OCI-LY7 (cell line): Measurements from ENCODE around the gene LBP. TPM values are rescaled to one million over a fixed set of nuclear protein-coding genes. Genes with fewer than 3 reads are reported as not detected.

Source experiments
- BruUV-seq: library from RNA; stranded (reverse); fragments of 400-500 nt; replicated peaks from 2 replicates; lab custom pipeline; 2021; lab: Mats Ljungman, UMichigan
- CTCF ChIA-PET: fragments of 300-600 bp; sonication (Branson Sonifier 250); formaldehyde crosslinking; loops from one replicate; lab custom pipeline; 2022; ENCODE audit warnings: antibody characterized with exemption; ENCODE audit not compliant: unreplicated experiment; lab: Charles Lee
- POLR2A ChIA-PET: fragments of 300-600 bp; sonication (Branson Sonifier 250); formaldehyde crosslinking; loops from one replicate; lab custom pipeline; 2022; ENCODE audit warnings: antibody characterized with exemption; lab: Charles Lee
- DNase-seq: peaks from one replicate; pipeline ENCODE4 v3.0.0-alpha.2; 2015; ENCODE audit warnings: low spot score
- H2AFZ ChIP-seq: fragments of 200-600 bp; sonication (generic), shearing (Covaris generic); 2 replicates; pipeline ENCODE4 v1.6.1; 2014; ENCODE audit warnings: mild to moderate bottlenecking, antibody characterized with exemption, low read length, moderate library complexity
- H3K27ac ChIP-seq: fragments of 200-600 bp; sonication (generic); 2 replicates; pipeline ENCODE4 v1.5.1; 2014; ENCODE audit warnings: mixed run types, low read depth, mild to moderate bottlenecking, moderate library complexity, low read length, inconsistent platforms; ENCODE audit not compliant: poor library complexity, severe bottlenecking
- H3K36me3 ChIP-seq: fragments of 200-600 bp; sonication (generic); 2 replicates; pipeline ENCODE4 v1.6.1; 2014; ENCODE audit warnings: mild to moderate bottlenecking, antibody characterized with exemption, low read length, moderate library complexity, mixed read lengths; ENCODE audit not compliant: insufficient read depth
- H3K4me1 ChIP-seq: fragments of 200-600 bp; sonication (generic); 2 replicates; pipeline ENCODE4 v1.5.1; 2014; ENCODE audit warnings: mild to moderate bottlenecking, low read length; ENCODE audit not compliant: insufficient read depth, poor library complexity, severe bottlenecking
- H3K4me2 ChIP-seq: fragments of 200-600 bp; sonication (generic); 2 replicates; pipeline ENCODE4 v1.6.1; 2014; ENCODE audit warnings: mild to moderate bottlenecking, low read length
- H3K4me3 ChIP-seq: fragments of 200-600 bp; sonication (generic); 2 replicates; pipeline ENCODE4 v1.5.1; 2014; ENCODE audit warnings: mild to moderate bottlenecking, low read depth, low read length; ENCODE audit not compliant: poor library complexity, severe bottlenecking
- H3K79me2 ChIP-seq: fragments of 200-600 bp; sonication (generic); 2 replicates; pipeline ENCODE4 v1.6.1; 2016; ENCODE audit warnings: low read depth, mild to moderate bottlenecking, low read length, moderate library complexity, mixed read lengths; ENCODE audit not compliant: insufficient read depth
- H3K9me2 ChIP-seq: fragments of 200-600 bp; sonication (generic); 2 replicates; pipeline ENCODE4 v1.6.1; 2016; ENCODE audit warnings: mild to moderate bottlenecking, low read length, mixed read lengths; ENCODE audit not compliant: insufficient read depth
- H3K9me3 ChIP-seq: fragments of 200-600 bp; sonication (generic); 2 replicates; pipeline ENCODE4 v1.6.1; 2014; ENCODE audit warnings: mild to moderate bottlenecking, mixed run types, low read length, mixed read lengths
- H4K20me1 ChIP-seq: fragments of 200-600 bp; sonication (generic); 2 replicates; pipeline ENCODE4 v1.6.1; 2014; ENCODE audit warnings: mild to moderate bottlenecking, antibody characterized with exemption, low read length, moderate library complexity, mixed read lengths; ENCODE audit not compliant: insufficient read depth
- EZH2phosphoT487 ChIP-seq: fragments of 200-600 bp; sonication (generic); IDR thresholded peaks from 2 replicates; pipeline ENCODE4 v1.6.1; 2018; ENCODE audit warnings: low read depth, borderline replicate concordance, mild to moderate bottlenecking, mixed run types, antibody characterized with exemption, low read length, moderate library complexity, mixed read lengths
- intact Hi-C: fragments of 100-400 bp; cut with micrococcal nuclease; formaldehyde crosslinking; loops from one replicate; pipeline ENCODE4 v1.10.0; 2022; ENCODE audit not compliant: unreplicated experiment
- total RNA-seq, 2 experiments: library from RNA; depleted of rRNA in 1 of 2; stranded (reverse); fragments of >200 nt in 1 of 2; shearing (Covaris generic) in 1 of 2; gene quantifications; 2 replicates each; pipeline ENCODE4 v1.2.3, GENCODE V29; 2014 to 2022
- TF ChIP-seq, protein P1 (sequence below): fragments of 200-600 bp; sonication (generic); conservative IDR thresholded peaks from 2 replicates; pipeline ENCODE4 v1.5.1; 2014; ENCODE audit warnings: mild to moderate bottlenecking, antibody characterized with exemption, low read length, moderate library complexity, mixed read lengths

Gene LBP
- total RNA-seq, 2 experiments from 2014 or later = not detected

DNA sequence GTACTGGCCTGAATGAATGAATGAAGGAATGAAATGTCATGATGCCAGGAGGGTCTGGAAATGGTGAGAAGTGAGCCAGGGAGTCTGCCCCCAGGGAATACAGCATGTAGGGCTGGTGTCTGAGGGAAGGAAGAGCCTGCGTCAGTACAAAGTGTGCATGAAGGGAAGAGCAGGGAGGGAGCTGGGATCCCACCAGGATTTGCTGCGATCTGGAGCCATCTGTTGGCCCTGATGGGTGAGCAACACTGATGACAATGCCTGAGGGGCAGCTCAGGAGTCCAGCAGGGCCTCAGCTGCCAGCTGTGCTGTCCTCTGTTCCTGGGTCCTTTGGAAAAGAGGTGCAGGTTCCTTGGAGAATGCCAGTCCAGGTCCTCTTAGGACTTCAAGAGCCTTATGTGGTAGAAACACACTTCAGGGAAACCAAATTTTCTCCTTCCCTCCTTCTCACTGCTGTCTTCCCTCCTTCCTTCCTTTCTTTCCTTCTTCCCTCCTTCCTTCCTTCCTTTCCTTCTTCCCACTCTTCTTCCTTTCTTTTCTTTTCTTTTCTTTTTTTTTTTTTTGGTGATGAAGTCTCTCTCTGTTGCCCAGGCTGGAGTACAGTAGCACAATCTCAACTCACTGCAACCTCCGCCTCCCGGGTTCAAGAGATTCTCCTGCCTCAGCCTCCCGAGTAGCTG lies 30.9 kb upstream of the LBP start:
- no peaks in the 10 kb centered on the region for H3K4me1 ChIP-seq
- H3K79me2 ChIP-seq = no peaks in the 10 kb centered on the region
- H3K4me2 ChIP-seq = no peak overlapping the region
- no peak overlapping the region for H2AFZ ChIP-seq
- TF ChIP-seq, protein P1, sequence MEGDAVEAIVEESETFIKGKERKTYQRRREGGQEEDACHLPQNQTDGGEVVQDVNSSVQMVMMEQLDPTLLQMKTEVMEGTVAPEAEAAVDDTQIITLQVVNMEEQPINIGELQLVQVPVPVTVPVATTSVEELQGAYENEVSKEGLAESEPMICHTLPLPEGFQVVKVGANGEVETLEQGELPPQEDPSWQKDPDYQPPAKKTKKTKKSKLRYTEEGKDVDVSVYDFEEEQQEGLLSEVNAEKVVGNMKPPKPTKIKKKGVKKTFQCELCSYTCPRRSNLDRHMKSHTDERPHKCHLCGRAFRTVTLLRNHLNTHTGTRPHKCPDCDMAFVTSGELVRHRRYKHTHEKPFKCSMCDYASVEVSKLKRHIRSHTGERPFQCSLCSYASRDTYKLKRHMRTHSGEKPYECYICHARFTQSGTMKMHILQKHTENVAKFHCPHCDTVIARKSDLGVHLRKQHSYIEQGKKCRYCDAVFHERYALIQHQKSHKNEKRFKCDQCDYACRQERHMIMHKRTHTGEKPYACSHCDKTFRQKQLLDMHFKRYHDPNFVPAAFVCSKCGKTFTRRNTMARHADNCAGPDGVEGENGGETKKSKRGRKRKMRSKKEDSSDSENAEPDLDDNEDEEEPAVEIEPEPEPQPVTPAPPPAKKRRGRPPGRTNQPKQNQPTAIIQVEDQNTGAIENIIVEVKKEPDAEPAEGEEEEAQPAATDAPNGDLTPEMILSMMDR = no peak
- TF ChIP-seq EZH2phosphoT487 = no peak
- no peaks in the 10 kb centered on the region for H3K9me3 ChIP-seq
- CTCF ChIA-PET = no interaction called here
- H3K36me3 ChIP-seq = no peaks in the 10 kb centered on the region
- H3K4me3 ChIP-seq = no peak overlapping the region
- intact Hi-C loops = no loop called here
- BruUV-seq = no TSS peak
- H3K9me2 ChIP-seq = no peaks in the 10 kb centered on the region
- DNase-seq = no peak
- POLR2A ChIA-PET = no interaction called here
- H4K20me1 ChIP-seq = no peaks in the 10 kb centered on the region
- H3K27ac ChIP-seq = no peak overlapping the region

DNA sequence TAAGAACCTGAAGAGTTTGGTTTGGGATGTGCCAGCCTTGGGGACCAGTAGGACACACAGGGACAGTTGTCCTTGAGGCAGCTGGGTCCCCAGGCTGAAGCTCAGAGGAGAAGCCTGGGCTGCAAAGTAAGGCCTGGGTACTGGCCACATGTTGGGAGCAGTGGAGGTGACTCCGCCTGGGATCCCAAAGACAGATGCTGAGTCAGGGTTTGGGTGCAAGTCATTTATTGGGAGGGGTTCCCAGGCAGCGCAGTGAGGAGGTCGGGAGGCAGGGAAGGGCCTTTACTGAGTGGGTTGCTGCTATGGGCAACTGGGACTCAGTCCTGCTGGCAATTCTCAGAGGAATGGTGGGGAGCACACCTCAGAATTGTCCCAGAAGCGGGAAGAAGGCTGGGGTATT lies 29.9 kb upstream of the LBP start:
- H3K4me2 ChIP-seq = no peak overlapping the region
- ChIA-PET POLR2A (no interaction called here), CTCF (no interaction called here)
- no peaks in the 10 kb centered on the region for H3K9me2 ChIP-seq
- H3K4me1 ChIP-seq = no peaks in the 10 kb centered on the region
- no peaks in the 10 kb centered on the region for H4K20me1 ChIP-seq
- no peak overlapping the region for H3K27ac ChIP-seq
- no peak for DNase-seq
- TF ChIP-seq, protein P1 = no peak
- no peak for TF ChIP-seq EZH2phosphoT487
- no peak overlapping the region for H2AFZ ChIP-seq
- H3K36me3 ChIP-seq = no peaks in the 10 kb centered on the region
- H3K9me3 ChIP-seq = no peaks in the 10 kb centered on the region
- no TSS peak for BruUV-seq
- H3K79me2 ChIP-seq = no peaks in the 10 kb centered on the region
- H3K4me3 ChIP-seq = no peak overlapping the region
- intact Hi-C loops = no loop called here

DNA sequence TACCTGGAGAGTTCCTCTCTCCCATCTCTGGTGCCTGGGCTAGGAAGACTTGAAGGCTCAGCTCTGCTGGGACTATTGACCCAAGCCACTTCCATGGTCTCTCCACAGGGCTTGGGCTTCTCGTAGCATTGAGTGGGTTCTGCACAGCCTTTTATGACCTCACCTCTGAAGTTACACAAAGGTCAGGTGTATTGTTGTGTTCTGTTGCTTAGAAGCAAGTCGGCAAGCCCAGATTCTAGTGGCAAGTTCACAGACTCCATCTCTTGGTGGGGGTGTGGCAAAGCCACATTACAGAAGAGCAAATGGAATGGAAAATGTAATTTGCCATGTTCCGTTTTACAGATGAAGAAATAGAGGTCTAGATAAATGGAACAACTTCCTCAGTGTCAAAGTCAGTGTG lies 28.9 kb upstream of the LBP start:
- H3K9me2 ChIP-seq = no peaks in the 10 kb centered on the region
- H3K79me2 ChIP-seq = no peaks in the 10 kb centered on the region
- ChIA-PET CTCF (no interaction called here), POLR2A (no interaction called here)
- no peaks in the 10 kb centered on the region for H3K4me1 ChIP-seq
- H3K4me3 ChIP-seq = no peak overlapping the region
- no peaks in the 10 kb centered on the region for H4K20me1 ChIP-seq
- no peak overlapping the region for H3K27ac ChIP-seq
- no peak overlapping the region for H3K4me2 ChIP-seq
- no peak for DNase-seq
- no peaks in the 10 kb centered on the region for H3K9me3 ChIP-seq
- no peaks in the 10 kb centered on the region for H3K36me3 ChIP-seq
- TF ChIP-seq EZH2phosphoT487 = no peak
- TF ChIP-seq, protein P1 = no peak
- no TSS peak for BruUV-seq
- no peak overlapping the region for H2AFZ ChIP-seq
- intact Hi-C loops = no loop called here
